SKM-1 (cell line): Measurements from ENCODE around the gene TRIOBP.

Source experiments
- DNase-seq: peaks from one replicate; lab custom pipeline; 2025; ENCODE audit not compliant: unreplicated experiment; lab: John Stamatoyannopoulos, UW

The TRIOBP gene

DNA sequence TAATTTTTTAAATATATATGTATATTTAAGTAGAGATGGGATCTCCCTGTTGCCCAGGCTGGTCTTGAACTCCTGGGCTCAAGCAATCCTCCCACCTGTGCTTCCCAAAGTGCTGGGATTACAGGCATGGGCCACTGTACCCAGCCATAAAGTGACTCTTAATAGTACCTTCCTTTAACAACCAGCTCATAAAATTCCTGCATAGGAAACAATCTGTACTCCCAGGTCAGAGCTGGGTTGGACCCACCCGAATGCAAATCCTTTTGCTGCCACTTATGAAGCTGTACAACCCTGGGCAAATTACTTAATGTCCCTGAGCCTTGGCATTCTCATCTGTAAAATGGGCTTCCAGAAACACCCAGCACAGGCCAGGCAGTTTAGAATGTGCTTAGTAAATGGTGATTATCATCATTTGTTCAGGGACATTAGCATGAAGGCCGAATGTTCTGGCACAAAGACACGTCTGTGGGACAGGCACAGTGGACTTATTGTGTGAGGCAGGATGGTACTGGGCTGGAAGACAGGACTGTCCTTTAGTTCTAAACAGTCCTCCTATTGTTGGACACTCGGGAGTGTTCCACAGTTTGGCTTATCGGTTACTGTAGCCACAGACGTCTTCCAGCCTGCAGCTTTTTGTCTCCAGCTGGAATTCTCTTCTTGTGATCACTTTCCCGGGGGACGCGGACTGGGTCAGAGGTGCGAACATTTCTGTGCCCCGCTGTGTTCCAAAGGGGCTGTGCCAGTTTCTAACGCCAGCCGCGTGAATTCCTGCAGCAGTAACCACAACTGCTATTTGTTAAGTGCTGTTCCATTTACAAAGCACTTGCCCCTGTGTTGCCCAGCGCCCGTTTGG lies 32.4 kb upstream of the TRIOBP start:
- no peak for DNase-seq

DNA sequence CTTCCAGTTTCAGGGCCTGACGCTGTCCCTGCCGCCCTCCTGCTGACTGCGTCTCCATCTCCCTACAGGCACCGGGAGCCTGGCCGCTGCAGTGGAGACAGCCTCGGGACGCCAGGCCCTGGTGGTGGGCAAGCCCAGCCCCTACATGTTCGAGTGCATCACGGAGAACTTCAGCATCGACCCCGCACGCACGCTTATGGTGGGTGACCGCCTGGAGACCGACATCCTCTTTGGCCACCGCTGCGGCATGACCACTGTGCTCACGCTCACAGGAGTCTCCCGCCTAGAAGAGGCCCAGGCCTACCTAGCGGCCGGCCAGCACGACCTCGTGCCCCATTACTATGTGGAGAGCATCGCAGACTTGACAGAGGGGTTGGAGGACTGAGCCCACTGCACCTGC lies 31.4 kb upstream of the TRIOBP start:
- no peak for DNase-seq

DNA sequence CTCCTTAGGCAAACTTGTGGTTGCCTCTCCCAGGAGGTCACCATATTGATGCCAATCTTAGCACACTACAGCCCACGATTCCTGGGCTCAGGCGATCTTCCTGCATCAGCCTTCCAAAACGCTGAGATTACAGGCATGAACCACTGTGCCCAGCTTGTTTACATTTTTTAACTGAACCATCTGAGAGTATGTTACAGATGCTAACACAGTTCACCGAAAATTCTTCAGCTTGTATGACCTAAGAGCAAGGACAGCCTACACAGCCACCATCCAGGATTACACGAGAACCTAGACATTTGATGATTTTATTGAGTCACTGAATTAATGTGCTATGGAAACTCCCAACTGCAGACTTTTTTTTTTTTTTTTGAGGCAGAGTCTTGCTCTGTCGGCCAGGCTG lies 27.3 kb upstream of the TRIOBP start:
- no peak for DNase-seq

DNA sequence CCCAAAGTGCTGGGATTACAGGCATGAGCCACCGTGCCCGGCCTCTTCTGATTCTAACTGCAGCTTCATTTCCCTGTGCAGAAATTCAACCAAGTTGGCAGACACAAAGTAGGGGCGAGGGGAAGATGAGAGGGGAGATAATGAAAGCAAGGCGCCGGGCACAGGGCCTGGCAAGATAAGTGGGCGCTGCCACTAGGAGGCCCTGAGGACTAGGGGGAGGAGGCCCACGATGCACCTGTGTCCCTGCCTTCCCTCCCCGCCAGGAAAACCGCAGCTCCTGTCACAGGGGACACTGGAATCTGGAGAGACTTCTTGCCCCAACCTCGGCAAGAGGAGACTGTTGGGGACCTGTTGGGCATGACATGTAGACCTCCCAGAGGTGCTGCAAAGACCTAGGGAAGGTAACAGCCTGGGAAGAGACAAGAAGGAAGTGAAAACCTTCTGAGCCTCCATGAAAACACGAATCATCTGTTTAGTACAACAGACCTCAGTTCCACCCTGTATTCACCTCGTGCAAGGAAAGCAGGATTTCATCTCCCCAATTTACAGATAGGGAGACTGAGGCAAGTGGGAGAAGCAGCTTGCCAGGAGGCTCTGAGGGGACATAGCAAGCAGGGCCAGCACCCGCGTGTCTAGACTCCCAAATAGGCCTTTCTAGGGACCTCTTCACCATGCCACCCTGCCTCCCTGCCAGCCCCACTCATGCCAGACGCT lies 24.5 kb upstream of the TRIOBP start:
- DNase-seq, result no peak

DNA sequence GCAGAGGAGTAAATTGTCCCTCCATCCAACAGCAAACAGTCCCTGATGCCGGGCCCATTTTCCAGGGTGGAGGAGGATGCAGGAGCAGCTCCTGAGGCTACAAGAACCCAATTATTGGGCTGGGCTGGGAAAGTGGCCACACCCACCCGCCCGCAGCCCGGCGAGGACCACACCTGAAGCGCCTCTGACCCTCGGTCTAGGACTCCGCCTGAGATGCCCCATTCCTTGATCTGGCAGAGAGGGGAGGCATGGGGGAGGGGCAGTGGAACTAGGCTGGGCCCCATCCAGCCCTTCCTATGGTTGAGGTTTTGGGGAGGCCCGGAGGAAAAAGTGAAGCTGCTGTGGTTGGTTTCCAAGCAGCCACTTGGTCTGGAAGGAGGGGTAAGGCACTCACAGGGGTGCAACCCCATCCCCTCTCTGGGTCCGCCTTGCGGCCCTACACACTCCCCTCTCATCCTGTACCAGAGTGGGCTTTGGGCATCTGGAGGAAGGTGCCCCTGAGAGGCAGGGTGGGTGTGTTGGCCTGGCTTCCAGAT lies 23.9 kb upstream of the TRIOBP start:
- no peak for DNase-seq

DNA sequence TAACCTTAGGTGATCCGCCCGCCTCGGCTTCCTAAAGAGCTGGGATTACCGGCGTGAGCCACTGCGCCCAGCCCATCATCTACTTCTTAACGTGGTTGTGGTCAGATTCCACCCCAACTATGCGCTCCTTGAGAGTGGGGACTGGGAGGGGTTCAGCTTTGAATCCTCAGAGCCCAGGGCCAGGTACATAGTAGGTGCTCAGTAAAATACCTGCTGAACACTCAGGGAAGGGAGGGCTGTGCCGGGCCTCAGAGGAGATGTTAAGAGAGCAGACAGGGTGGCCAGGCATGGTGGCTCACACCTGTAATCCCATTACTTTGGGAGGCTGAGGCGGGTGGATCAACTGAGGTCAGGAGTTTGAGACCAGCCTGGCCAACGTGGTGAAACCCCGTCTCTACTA lies 22.6 kb upstream of the TRIOBP start:
- DNase-seq, result no peak

DNA sequence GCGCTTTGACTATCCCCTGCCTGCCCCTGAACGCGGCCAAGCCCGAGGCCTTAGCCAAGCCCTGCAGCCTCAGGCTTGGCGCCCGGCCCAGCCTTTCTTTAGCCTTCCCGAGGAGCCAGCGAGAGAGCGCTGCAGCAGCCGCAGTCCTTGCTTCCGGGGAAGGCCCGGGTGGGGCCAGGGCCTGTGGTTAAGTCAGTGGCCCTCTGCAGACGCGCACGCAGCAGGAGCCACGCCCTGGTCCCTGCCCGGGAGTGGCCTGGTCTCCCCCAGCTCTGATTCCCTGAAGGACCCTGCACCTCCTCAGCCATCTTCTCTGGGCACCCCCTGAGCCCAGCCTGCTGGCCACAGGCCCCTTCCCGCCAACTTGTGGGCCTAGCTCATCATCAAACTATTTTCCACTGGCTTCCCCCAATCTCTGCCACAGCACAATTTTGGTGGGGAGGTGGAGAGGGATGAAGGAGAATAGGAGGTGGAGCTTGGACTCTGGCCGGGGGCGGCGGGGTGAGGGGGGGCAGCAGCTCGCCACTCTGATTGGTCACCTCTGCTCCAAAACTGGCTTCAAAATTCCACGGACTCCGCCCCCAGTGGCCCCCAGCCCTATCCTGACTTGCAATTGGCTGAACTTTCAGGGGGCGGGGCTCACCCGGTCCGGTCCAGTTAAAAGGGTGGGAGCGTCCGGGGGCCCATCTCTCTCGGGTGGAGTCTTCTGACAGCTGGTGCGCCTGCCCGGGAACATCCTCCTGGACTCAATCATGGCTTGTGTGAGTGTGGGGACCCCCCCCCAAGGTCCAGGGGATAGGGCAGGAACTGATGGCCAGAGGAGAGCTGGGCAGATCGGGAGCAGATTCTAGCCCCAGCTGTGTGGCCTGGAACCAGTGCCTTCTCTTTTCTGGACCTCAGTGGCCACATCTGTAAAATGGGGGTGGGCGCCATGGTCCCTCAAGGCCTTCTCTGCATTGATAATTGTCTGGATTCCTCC lies 21.6 kb upstream of the TRIOBP start, which contains the start of gene LGALS1:
Gene LGALS1 (plus strand): TSS at position 686 of the 979 bp plus-strand sequence. CDS start 67 bp downstream, at position 753.
- peak; percentile 60 for DNase-seq

DNA sequence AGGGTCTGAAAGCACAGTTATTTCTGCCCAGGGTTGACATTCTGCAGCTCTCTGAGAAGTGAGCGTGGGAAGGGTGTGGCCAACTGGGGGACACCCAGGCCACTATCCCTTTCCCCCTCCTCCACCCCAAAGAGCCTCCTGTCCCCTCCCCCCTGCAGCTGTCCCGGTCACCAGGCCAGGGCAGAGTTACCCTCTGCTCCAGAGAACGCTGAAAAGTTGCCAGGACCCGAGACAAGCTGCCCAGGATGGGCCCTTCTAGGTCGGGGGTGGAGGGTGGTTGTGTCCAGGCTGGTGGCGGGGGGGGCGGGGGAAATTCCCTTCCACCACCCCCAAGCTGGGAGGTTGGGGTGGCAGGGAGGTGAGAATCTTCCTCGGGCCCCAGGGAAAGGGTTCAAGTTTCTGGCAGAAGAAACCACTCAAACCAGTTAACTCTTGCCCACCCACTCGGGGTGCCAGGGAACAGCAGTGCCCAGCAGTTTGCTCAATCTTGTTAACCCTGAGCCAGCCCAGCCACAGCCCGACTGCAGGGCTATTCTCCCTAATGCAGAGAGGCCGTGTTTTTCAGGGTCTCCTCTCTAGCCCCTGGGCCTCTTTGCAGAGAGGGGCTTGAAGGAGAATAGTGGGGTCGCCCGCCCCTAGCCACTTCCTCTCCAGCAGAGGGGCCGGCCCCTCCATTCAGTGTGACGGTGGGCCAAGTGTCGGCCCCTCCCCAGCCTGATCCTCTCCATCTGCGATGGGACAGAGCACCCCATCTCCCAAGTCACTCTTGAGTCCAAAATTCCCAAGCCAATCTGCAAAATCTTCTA lies 20.7 kb upstream of the TRIOBP start:
- no peak for DNase-seq

DNA sequence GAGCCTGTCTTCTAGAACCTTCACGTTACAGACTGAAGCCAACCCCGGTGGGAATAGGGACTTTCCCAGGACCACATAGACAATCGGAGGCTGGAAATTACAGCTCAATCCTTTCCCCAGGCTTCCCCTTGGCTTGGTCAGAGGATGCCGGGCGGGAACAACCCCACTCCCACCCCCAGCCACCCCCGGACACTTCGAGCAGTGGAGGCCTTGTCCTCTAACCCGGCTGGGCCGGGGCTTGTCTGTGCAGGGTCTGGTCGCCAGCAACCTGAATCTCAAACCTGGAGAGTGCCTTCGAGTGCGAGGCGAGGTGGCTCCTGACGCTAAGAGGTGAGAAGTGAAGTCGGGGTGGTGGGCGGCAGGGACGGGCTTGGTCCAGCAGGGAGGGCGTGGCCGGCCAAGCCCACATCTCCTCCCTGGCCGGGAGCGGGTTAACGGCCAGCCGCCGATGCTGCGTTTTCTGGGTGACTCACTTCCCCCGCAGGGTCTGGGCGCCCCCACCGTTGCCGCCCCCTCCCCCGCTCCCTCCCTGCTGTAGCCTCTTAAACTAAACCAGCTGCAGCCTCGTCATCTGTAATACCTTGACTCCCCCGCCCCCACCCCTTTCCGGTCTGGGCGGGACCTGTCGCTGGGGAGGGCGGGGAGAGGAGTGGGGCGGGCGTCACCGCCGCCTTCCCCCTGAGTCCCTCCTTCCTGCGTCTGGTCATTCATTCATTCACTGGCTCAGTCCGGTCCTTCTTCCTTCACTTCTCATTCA lies 19.9 kb upstream of the TRIOBP start:
- DNase-seq, result peak; percentile 83

DNA sequence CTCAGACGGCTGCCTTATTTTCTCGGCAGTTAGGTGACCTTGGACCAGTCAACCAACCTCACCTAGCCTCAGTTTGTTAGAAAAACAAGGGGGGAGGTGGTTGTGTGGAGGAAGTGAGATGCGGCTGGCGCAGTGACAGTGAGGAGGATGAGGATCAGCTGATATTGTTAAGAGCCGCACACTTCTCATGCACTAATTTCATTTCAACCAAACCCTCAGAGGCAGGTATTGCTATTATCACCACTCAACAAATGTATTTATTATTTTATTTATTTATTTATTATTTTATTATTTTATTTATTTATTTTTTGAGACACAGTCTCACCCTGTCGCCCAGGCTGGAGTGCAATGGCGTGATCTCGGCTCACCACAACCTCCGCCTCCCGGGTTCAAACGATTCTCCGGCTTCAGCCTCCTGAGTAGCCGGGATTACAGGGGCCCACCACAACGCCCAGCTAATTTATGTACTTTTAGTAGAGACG lies 19.3 kb upstream of the TRIOBP start:
- no peak for DNase-seq

DNA sequence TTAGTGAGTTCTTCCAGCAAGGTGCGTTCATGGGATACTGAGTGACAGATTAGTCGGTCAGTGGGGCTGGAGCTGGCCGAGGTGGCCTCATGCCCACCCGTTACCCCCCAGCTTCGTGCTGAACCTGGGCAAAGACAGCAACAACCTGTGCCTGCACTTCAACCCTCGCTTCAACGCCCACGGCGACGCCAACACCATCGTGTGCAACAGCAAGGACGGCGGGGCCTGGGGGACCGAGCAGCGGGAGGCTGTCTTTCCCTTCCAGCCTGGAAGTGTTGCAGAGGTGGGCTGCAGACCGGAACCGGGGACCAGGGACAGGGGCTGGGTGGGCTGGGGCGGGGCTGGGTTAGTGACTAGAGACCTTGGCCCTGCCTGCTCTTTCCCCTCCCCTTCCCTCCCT lies 18.5 kb upstream of the TRIOBP start:
- DNase-seq, result no peak

DNA sequence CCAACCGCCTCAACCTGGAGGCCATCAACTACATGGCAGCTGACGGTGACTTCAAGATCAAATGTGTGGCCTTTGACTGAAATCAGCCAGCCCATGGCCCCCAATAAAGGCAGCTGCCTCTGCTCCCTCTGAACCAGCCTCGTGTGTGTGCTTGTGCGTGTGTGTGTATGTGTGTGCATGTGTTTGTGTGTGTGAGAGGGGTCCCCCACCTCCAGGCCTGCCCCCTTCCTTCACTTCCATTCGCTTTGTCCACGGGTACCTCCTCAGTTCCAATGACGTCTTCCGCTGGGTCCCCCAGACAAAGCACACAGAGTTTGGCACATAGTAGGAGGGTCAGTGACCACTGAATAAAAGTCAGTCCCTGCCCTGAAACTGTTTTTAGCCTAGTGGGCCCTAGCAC lies 17.2 kb upstream of the TRIOBP start:
- no peak for DNase-seq

DNA sequence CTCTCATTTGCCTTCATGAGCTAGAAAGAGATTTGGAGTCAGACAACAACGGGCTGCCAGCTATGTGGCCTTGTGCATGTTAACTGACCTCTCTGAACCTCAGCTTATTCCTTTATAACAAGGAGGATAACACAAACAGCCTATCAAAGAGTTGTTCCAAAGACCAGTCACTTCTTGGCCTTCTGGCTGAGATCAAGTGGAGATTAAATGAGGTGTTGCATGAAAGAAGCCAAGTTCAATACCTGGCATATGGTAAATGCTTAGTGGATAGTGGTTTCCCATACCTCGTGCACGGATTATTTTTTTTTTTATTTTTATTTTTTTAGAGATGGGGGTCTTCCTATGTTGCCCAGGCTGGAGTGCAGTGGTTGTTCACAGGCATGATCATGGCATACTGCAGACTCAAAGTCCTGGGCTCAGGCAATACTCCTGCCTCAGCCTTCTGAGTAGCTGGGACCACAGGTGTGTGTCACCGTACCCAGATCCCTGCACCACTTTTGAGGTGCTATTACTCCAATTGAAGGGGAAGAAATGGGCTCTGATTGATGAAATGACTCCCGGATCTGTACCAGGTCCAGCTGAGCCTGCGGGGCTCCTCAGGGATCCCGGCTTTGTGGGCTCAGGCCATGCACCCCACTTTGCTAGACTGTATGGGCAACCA lies 16.5 kb upstream of the TRIOBP start:
- no peak for DNase-seq

DNA sequence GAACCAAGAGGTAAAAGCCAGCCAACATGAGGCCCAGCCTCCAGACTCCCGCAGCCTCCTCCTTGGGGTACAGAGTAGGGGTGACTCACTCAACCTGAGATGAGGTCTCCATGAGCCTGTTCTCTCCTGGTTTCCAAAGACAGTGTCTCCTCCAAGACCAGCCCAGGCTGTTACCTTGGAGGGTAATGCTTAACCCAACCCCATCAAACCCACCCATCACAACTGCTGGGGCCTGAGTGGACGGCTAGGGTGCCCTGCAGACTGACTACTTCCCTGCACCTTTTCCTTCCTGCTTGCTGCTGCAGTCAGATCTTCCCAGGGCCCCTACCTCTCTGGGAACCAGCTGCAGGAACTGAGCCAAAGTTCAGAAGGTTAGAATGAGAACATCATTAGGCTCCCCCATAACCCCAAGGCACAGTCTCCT lies 15.8 kb upstream of the TRIOBP start:
- no peak for DNase-seq

DNA sequence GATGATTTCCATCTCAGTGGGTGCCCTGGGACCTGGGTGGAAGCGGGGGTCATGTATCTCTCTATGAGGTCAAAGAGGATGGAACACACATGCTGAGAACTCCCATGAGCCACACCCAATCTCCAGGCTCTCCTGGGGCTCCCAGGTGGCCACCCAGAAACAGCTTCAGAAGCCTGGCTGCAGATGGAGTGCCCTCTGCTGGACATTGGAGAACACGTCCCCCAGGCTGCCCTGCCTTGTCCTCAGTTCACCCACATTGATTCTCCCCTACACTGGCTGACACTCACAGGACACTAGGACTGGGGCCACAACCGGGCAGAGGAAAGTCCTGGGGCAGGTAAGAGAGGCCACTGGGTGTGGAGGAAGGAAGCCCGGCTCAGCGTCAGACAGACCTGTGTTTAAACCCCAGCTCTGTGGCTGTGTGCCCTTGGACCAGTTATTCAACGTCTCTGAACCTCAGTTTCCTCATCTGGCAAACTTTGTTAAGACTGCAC lies 15.2 kb upstream of the TRIOBP start:
- peak; percentile 61 for DNase-seq

DNA sequence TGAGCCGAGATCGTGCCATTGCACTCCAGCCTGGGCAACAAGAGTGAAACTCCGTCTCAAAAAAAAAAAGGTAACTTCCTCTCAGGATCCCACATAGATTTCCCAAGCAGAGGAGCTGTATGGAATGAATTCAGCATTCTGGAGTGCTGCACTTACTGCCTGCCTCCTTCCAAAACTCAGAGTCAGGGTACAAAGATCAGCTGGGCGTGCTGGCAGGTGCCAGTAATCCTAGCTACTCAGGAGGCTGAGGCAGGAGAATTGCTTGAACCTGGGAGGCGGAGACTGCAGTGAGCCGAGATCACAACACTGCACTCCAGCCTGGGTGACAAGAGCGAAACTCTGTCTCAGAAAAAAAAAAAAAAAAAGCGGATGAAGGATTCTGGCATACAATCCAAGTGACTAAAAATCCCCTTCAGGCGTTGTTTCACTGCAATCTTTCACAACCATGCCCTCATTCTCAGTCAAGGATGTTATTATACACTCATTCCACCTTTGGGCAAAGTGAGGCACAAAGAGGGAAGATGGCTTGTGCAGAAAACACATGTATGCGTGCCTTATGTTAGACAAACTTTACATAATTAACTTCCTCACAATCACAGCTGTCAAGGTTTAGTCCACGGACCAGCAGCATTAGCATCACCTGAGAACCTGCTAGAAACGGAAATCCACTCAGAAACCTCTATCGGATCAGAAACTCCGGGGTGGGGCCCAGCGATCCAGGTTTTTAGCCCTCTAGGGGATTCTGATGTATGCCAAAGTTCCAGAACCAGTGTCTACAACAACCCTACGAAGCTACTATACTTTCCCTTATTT lies 11.8 kb upstream of the TRIOBP start:
- no peak for DNase-seq
